Smooth muscle cell (in vitro differentiated cells): ENCODE results near the gene MET. TPM values are rescaled to one million over a fixed set of nuclear protein-coding genes. Genes with fewer than 3 reads are reported as not detected.

ENCODE experiments used
- DNase-seq: peaks from one replicate; lab custom pipeline; 2025; ENCODE audit not compliant: unreplicated experiment; lab: John Stamatoyannopoulos, UW
- H2AFZ ChIP-seq: fragments of 200-600 bp; sonication (generic); 2 replicates; pipeline ENCODE4 v1.6.0; 2016; ENCODE audit warnings: antibody characterized with exemption, low read depth, mild to moderate bottlenecking
- H3F3A ChIP-seq: fragments of 200-600 bp; sonication (generic); 2 replicates; pipeline ENCODE4 v1.6.0; 2017; ENCODE audit warnings: antibody characterized with exemption, low read depth
- H3K27ac ChIP-seq: fragments of 200-600 bp; sonication (generic); 2 replicates; pipeline ENCODE4 v1.5.1; 2016; ENCODE audit warnings: low read depth, mild to moderate bottlenecking
- H3K27me3 ChIP-seq: fragments of 200-600 bp; sonication (generic); 2 replicates; pipeline ENCODE4 v1.6.1; 2016; ENCODE audit warnings: low read depth, mild to moderate bottlenecking
- H3K36me3 ChIP-seq: fragments of 200-600 bp; sonication (generic); 2 replicates; pipeline ENCODE4 v1.5.1; 2016; ENCODE audit warnings: low read depth
- H3K4me1 ChIP-seq: fragments of 200-600 bp; sonication (generic); 2 replicates; pipeline ENCODE4 v1.5.1; 2016; ENCODE audit warnings: low read depth
- H3K4me2 ChIP-seq: fragments of 200-600 bp; sonication (generic); 2 replicates; pipeline ENCODE4 v1.6.0; 2016; ENCODE audit warnings: mild to moderate bottlenecking
- H3K4me3 ChIP-seq: fragments of 200-600 bp; sonication (generic); 2 replicates; pipeline ENCODE4 v1.5.1; 2016; ENCODE audit warnings: mild to moderate bottlenecking
- H3K79me2 ChIP-seq: fragments of 200-600 bp; sonication (generic); 2 replicates; pipeline ENCODE4 v1.6.0; 2016; ENCODE audit warnings: low read depth, mild to moderate bottlenecking
- H3K9ac ChIP-seq: fragments of 200-600 bp; sonication (generic); 2 replicates; pipeline ENCODE4 v1.6.0; 2016; ENCODE audit warnings: low read depth
- H3K9me3 ChIP-seq: fragments of 200-600 bp; sonication (generic); replicated peaks from 2 replicates; pipeline ENCODE4 v1.5.1; 2016; ENCODE audit warnings: low read depth
- H4K20me1 ChIP-seq: fragments of 200-600 bp; sonication (generic); 2 replicates; pipeline ENCODE4 v1.6.0; 2016; ENCODE audit warnings: low read depth
- WGBS: methylation state at CpG from one replicate; pipeline ENCODE4 v1.1.7; 2016; ENCODE audit warnings: low lambda C conversion rate; 5-methylcytosine and 5-hydroxymethylcytosine counted together
- polyA plus RNA-seq: library from polyadenylated mRNA; unstranded; fragments of >200 nt; fragmentation: Nextera tagmentation; extraction: Ambion mirVana; gene quantifications from 2 replicates; pipeline ENCODE4 v1.2.1, GENCODE V29; 2016
- total RNA-seq: library from RNA; depleted of rRNA; stranded (reverse); fragments of >200 nt; gene quantifications from 2 replicates; pipeline ENCODE4 v1.2.3, GENCODE V29; 2014
- TF ChIP-seq, protein P1 (sequence below): fragments of 200-600 bp; sonication (generic); IDR thresholded peaks from 2 replicates; pipeline ENCODE4 v1.5.1; 2017; ENCODE audit warnings: borderline replicate concordance, mild to moderate bottlenecking, antibody characterized with exemption; ENCODE audit not compliant: insufficient read depth, poor library complexity, severe bottlenecking

Gene MET
- total and polyA plus RNA-seq, 2 experiments from 2014 or later = 1.2 to 12.0 TPM

DNA sequence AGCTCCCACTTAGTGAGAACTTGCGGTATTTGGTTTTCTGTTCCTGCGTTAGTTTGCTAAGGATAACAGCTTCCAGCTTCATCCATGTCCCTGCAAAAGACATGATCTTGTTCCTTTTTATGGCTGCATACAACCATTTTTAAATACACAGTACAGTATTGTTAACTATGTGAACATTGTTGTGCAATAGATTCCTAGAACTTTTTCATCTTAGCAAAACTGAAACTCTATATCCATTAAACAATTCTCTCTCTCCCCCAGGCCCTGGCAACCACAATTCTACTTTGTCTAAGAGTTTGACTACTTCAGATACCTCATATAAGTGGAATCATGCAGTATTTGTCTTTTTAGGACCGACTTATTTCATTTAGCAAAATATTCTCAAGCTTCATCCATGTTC lies 118.0 kb downstream of the MET start:
- no peak overlapping the region for H3K4me2 ChIP-seq
- no peak for DNase-seq
- WGBS = 95% methylated on average over 3 of the region's 3 CpGs
- H3K9me3 ChIP-seq = no peaks in the 10 kb centered on the region
- H3K79me2 ChIP-seq = no peaks in the 10 kb centered on the region
- H3K27ac ChIP-seq = no peak overlapping the region
- no peak overlapping the region for H3K9ac ChIP-seq
- H4K20me1 ChIP-seq = no peaks in the 10 kb centered on the region
- no peaks in the 10 kb centered on the region for H3F3A ChIP-seq
- TF ChIP-seq, protein P1, sequence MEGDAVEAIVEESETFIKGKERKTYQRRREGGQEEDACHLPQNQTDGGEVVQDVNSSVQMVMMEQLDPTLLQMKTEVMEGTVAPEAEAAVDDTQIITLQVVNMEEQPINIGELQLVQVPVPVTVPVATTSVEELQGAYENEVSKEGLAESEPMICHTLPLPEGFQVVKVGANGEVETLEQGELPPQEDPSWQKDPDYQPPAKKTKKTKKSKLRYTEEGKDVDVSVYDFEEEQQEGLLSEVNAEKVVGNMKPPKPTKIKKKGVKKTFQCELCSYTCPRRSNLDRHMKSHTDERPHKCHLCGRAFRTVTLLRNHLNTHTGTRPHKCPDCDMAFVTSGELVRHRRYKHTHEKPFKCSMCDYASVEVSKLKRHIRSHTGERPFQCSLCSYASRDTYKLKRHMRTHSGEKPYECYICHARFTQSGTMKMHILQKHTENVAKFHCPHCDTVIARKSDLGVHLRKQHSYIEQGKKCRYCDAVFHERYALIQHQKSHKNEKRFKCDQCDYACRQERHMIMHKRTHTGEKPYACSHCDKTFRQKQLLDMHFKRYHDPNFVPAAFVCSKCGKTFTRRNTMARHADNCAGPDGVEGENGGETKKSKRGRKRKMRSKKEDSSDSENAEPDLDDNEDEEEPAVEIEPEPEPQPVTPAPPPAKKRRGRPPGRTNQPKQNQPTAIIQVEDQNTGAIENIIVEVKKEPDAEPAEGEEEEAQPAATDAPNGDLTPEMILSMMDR = no peak
- H3K27me3 ChIP-seq = no peaks in the 10 kb centered on the region
- H2AFZ ChIP-seq = no peak overlapping the region
- no peak overlapping the region for H3K4me3 ChIP-seq
- H3K36me3 ChIP-seq = no peaks in the 10 kb centered on the region
- H3K4me1 ChIP-seq = no peaks in the 10 kb centered on the region

DNA sequence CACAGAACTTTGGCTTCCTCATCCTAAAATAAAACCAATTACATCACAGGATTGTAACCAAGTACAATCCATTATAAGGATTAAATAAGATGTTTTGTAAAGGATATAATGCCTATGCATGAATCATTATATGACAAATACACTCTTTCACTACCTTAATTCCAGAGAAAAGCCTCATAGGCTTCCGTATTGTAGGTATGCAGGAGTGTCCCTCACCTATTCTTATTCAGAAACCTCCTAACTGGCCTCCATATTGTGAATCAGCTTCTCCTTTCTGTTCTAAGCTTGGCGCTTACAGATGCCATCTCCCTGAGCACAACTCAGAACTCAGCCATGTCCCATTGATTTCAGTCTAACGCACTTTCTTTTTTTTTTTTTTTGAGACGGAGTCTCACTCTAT lies 120.8 kb downstream of the MET start:
- Histone ChIP-seq H3K27me3 (no peaks in the 10 kb centered on the region), H2AFZ (no peak overlapping the region), H3K4me3 (no peak overlapping the region), H3K79me2 (no peaks in the 10 kb centered on the region), H3K4me1 (no peaks in the 10 kb centered on the region), H3K36me3 (no peaks in the 10 kb centered on the region), H3K27ac (no peak overlapping the region), H3K9me3 (no peaks in the 10 kb centered on the region), H3K9ac (no peak overlapping the region), H3K4me2 (no peak overlapping the region), H4K20me1 (no peaks in the 10 kb centered on the region), H3F3A (no peaks in the 10 kb centered on the region)
- WGBS = 87% methylated on average over 4 of the region's 4 CpGs
- DNase-seq = no peak
- TF ChIP-seq, protein P1 = no peak

DNA sequence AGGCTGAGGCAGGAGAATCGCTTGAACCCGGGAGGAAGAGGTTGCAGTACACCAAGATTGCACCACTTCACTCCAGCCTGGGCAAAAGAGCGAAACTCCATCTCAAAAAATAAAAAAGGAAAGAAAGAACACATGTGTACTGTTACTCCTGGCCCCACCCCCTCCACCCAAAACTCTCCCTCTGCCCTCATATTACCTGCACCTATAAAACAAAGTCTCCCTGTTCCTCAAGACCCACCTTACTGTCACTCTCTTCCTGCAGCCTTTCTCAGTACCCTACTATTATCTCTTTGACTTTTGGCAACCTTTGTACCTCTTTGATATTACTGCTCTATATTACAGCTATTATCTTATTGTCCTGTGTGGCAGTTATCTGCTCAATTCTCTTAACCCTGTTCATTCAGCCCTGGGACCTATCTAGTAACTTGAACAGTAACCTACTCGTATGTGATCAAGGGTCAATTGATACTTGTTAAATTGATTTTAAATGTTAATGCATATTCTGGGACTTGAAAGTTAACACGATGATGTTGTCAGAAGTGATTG lies 121.9 kb downstream of the MET start:
- Histone ChIP-seq H3K27ac (no peak overlapping the region), H3K4me2 (no peak overlapping the region), H3K36me3 (no peaks in the 10 kb centered on the region), H3K27me3 (no peaks in the 10 kb centered on the region), H4K20me1 (no peaks in the 10 kb centered on the region), H3K4me1 (no peaks in the 10 kb centered on the region), H3K9me3 (no peaks in the 10 kb centered on the region), H3K4me3 (no peak overlapping the region), H3K9ac (no peak overlapping the region), H3F3A (no peaks in the 10 kb centered on the region), H3K79me2 (no peaks in the 10 kb centered on the region), H2AFZ (no peak overlapping the region)
- no peak for DNase-seq
- WGBS = 97% methylated on average over 5 of the region's 5 CpGs
- TF ChIP-seq, protein P1 = no peak

DNA sequence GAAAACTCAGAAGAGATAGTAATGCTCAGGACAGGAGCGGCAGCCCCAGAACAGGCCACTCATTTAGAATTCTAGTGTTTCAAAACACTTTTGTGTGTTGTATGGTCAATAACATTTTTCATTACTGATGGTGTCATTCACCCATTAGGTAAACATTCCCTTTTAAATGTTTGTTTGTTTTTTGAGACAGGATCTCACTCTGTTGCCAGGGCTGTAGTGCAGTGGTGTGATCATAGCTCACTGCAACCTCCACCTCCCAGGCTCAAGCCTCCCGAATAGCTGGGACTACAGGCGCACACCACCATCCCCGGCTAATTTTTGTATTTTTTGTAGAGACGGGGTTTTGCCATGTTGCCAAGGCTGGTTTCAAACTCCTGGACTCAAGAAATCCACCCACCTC lies 124.5 kb downstream of the MET start:
- WGBS = 94% methylated on average over 5 of the region's 5 CpGs
- no peak overlapping the region for H3K9ac ChIP-seq
- H3K4me2 ChIP-seq = no peak overlapping the region
- H3K27me3 ChIP-seq = no peaks in the 10 kb centered on the region
- H3F3A ChIP-seq = no peaks in the 10 kb centered on the region
- no peak for DNase-seq
- no peaks in the 10 kb centered on the region for H3K36me3 ChIP-seq
- no peak overlapping the region for H3K4me3 ChIP-seq
- H3K79me2 ChIP-seq = no peaks in the 10 kb centered on the region
- peaks cover 3% of the 10 kb centered on the region for H3K4me1 ChIP-seq
- TF ChIP-seq, protein P1 = no peak
- no peak overlapping the region for H2AFZ ChIP-seq
- no peak overlapping the region for H3K27ac ChIP-seq
- H4K20me1 ChIP-seq = no peaks in the 10 kb centered on the region
- H3K9me3 ChIP-seq = no peaks in the 10 kb centered on the region
